Activated CD8-positive, alpha-beta memory T cell treated with anti-CD3 and anti-CD28 coated beads, Interleukin-2, amount 50 U/mL, for 1 hour (primary cell): ENCODE measurements around the gene GRB10.

ENCODE experiments used
- DNase-seq: peaks from one replicate; pipeline ENCODE4 v3.0.0-alpha.2; 2020; ENCODE audit errors: extremely low read depth

Gene GRB10

GRCh38 chr7:50633414-50633710 lies 149.3 kb downstream of the GRB10 start:
- no peak for DNase-seq

- no peak for DNase-seq
These were observed 149.9 kb downstream of the GRB10 start for GRCh38 chr7:50632561-50633413.

GRCh38 chr7:50631639-50632038 lies 151.1 kb downstream of the GRB10 start:
- DNase-seq: no peak

GRCh38 chr7:50631100-50631499 lies 151.6 kb downstream of the GRB10 start:
- DNase-seq: no peak

- DNase-seq: no peak
These were observed 153.3 kb downstream of the GRB10 start for GRCh38 chr7:50629238-50629901.

GRCh38 chr7:50628434-50629084 lies 154.1 kb downstream of the GRB10 start:
- no peak for DNase-seq

- no peak for DNase-seq
These were observed 154.8 kb downstream of the GRB10 start for GRCh38 chr7:50627824-50628361.

- DNase-seq: no peak
These were observed 156.4 kb downstream of the GRB10 start for GRCh38 chr7:50626286-50626685.

- DNase-seq: no peak
These were observed 157.3 kb downstream of the GRB10 start for GRCh38 chr7:50625360-50625759.

GRCh38 chr7:50622821-50623220 lies 159.9 kb downstream of the GRB10 start:
- DNase-seq: no peak

- DNase-seq: no peak
These were observed 160.7 kb downstream of the GRB10 start for GRCh38 chr7:50621973-50622490.

- no peak for DNase-seq
These were observed 161.5 kb downstream of the GRB10 start for GRCh38 chr7:50621206-50621605.

- DNase-seq: no peak
These were observed 162.3 kb downstream of the GRB10 start for GRCh38 chr7:50620433-50620832.

- no peak for DNase-seq
These were observed 163.0 kb downstream of the GRB10 start for GRCh38 chr7:50619684-50620083.

GRCh38 chr7:50618281-50618680 lies 164.4 kb downstream of the GRB10 start:
- DNase-seq: no peak

GRCh38 chr7:50615519-50616080 lies 167.1 kb downstream of the GRB10 start:
- DNase-seq: no peak

GRCh38 chr7:50614721-50615518 lies 167.8 kb downstream of the GRB10 start:
- no peak for DNase-seq

- no peak for DNase-seq
These were observed 169.2 kb downstream of the GRB10 start for GRCh38 chr7:50613473-50613872.

- DNase-seq: no peak
These were observed 170.0 kb downstream of the GRB10 start for GRCh38 chr7:50612704-50613103.

GRCh38 chr7:50610521-50611277 lies 172.0 kb downstream of the GRB10 start:
- DNase-seq: no peak
